Muscle layer of colon (tissue), 2 donors: ENCODE results near the gene AKAP13.
A peak's percentile ranks its signal among the peaks of the same experiment; 100 is the strongest.

Source experiments
- H3K27ac ChIP-seq: one replicate; pipeline ENCODE4 v1.7.0; 2013; ENCODE audit warnings: low read depth, mild to moderate bottlenecking, low read length, moderate library complexity
- H3K27me3 ChIP-seq, 2 donors: one replicate each; pipeline ENCODE4 v1.7.0; 2013; ENCODE audit warnings: low read length in 2 of 2, mild to moderate bottlenecking in 2 of 2; ENCODE audit not compliant: insufficient read depth in 2 of 2, control insufficient read depth in 1 of 2
- H3K36me3 ChIP-seq: one replicate; pipeline ENCODE4 v1.7.0; 2013; ENCODE audit warnings: mild to moderate bottlenecking, low read length; ENCODE audit not compliant: insufficient read depth
- H3K4me1 ChIP-seq: one replicate; pipeline ENCODE4 v1.7.0; 2013; ENCODE audit warnings: mild to moderate bottlenecking, low read length; ENCODE audit not compliant: insufficient read depth
- H3K4me3 ChIP-seq, 2 donors: one replicate each; pipeline ENCODE4 v1.7.0; 2013; ENCODE audit warnings: low read length in 2 of 2, low read depth in 1 of 2, mild to moderate bottlenecking in 1 of 2, moderate library complexity in 1 of 2
- H3K9ac ChIP-seq: one replicate; pipeline ENCODE4 v1.7.0; 2013; ENCODE audit warnings: low read length
- H3K9me3 ChIP-seq: one replicate; pipeline ENCODE4 v1.7.0; 2013; ENCODE audit warnings: mild to moderate bottlenecking, low read length
- donor health status: abdominal sarcoma.
- donor health status: Adenocarcinoma of cecum.

The AKAP13 gene

GRCh38 chr15:85716261-85716660 is 335.9 kb downstream of the AKAP13 start:
- Histone ChIP-seq H3K27me3 (no peaks in the 10 kb centered on the region), H3K36me3 (peaks cover 68% of the 10 kb centered on the region), H3K9ac (no peak overlapping the region), H3K4me3 (no peak overlapping the region), H3K9me3 (no peaks in the 10 kb centered on the region), H3K27ac (no peak overlapping the region), H3K4me1 (no peaks in the 10 kb centered on the region)

DNA sequence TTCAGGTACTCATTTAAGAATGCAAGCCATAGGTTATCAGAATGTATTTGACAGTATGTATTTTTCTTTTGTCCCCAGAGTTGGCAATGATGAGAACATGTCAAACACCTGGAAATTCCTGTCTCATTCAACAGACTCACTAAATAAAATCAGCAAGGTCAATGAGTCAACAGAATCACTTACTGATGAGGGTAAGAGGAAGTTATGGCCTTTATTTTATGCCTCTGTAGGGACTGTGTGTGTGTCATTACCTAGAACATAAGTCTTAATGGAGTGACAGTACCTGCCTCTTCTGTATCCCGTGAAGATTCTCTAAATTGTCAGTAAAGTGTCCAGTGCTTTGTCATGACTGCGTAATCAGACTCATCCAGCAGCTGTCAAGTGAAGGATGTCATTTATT is 336.8 kb downstream of the AKAP13 start:
- Histone ChIP-seq H3K27ac (no peak overlapping the region), H3K9ac (no peak overlapping the region), H3K4me1 (no peaks in the 10 kb centered on the region), H3K4me3 (no peak overlapping the region), H3K27me3 (no peaks in the 10 kb centered on the region), H3K9me3 (no peaks in the 10 kb centered on the region), H3K36me3 (peaks cover 68% of the 10 kb centered on the region)

DNA sequence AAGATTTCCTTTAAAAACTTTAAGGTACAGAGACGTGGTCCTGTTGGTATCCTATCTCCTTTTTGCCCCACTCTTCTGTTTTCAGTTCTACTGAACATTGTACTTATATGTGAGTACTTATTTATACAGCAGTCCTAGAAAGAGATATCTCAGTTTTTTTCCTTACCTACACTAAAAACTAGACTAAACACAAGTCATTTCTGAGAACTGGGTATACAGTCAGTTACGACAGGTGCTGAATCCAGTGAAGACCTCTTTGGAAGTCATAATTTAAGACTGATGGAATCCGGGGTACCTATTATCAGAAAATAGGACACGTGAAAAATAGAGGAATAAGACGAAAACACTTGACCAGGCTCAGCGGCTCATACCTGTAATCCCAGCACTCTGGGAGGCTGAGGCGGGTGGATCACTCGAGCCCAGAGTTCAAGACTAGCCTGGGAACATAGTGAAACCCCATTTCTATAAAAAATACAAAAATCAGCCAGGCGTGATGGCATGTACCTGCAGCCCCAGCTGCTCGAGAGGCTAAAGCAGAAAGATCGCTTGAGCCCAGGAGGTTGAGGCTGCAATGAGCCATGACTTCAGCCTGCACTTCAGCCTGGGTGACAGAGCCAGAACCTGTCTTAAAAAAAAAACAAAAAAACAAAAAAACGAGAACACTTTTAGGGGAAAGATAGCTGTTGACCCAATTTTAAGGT is 338.0 kb downstream of the AKAP13 start:
- H3K9ac ChIP-seq: no peak overlapping the region
- peaks cover 71% of the 10 kb centered on the region for H3K36me3 ChIP-seq
- no peak overlapping the region for H3K27ac ChIP-seq
- H3K9me3 ChIP-seq: no peaks in the 10 kb centered on the region
- H3K4me3 ChIP-seq: no peak overlapping the region
- H3K4me1 ChIP-seq: no peaks in the 10 kb centered on the region
- no peaks in the 10 kb centered on the region for H3K27me3 ChIP-seq

- H3K36me3 ChIP-seq: peaks cover 74% of the 10 kb centered on the region
- H3K4me3 ChIP-seq: no peak overlapping the region
- no peak overlapping the region for H3K27ac ChIP-seq
- H3K9ac ChIP-seq: no peak overlapping the region
- no peaks in the 10 kb centered on the region for H3K9me3 ChIP-seq
- H3K4me1 ChIP-seq: peaks cover 2% of the 10 kb centered on the region
- no peaks in the 10 kb centered on the region for H3K27me3 ChIP-seq
Measured at GRCh38 chr15:85718981-85719380, 338.6 kb downstream of the AKAP13 start.

DNA sequence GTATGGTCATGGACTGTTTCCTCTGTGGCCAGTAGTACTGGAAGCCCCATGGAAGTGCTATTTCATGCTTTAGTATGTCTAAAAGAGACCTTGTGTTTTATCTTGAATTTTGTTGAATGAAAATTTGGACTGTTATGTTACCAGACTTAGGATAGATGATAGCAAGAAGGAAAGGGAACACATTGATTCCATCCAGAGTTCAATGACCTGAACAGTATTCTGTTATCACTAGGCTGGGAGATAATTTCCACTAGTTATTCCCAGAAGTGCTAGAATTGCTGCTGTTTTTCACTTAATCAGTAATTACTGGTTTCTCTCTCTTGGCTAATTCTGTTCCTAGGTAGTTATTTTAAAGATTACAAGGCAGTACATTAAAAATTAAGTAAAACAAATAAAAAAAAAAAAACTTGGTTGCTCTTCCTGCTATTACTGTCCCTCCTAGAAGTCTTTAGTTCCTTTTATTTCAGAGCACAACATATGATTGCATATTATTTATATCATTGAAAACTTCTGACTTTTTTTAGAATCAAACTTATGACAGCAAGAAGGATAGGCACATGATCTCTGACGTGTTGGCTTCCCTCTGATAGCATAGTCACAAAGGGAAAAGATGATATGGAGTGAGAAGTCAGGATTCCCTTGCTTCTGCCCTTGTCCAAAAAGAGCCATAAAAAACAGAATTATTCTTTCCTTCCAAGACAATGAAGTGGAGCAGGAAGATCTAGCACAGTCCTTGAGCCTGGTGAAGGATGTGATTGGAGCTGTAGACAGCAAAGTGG is 342.2 kb downstream of the AKAP13 start:
- peaks cover 78% of the 10 kb centered on the region for H3K36me3 ChIP-seq
- no peaks in the 10 kb centered on the region for H3K27me3 ChIP-seq
- no peak overlapping the region for H3K27ac ChIP-seq

GRCh38 chr15:85723960-85724945 is 343.9 kb downstream of the AKAP13 start:
- Histone ChIP-seq H3K4me3 (no peak overlapping the region), H3K27ac (peak overlapping the region; percentile 33), H3K27me3 (no peaks in the 10 kb centered on the region), H3K36me3 (peaks cover 73% of the 10 kb centered on the region), H3K9me3 (no peaks in the 10 kb centered on the region), H3K4me1 (peaks cover 23% of the 10 kb centered on the region), H3K9ac (no peak overlapping the region)

More for the DNA sequence above, 342.2 kb downstream of the AKAP13 start:
- Histone ChIP-seq H3K9ac (no peak overlapping the region), H3K4me3 (no peak overlapping the region), H3K9me3 (no peaks in the 10 kb centered on the region), H3K4me1 (peaks cover 23% of the 10 kb centered on the region)

- H3K9me3 ChIP-seq: no peaks in the 10 kb centered on the region
- H3K36me3 ChIP-seq: peaks cover 72% of the 10 kb centered on the region
- no peaks in the 10 kb centered on the region for H3K27me3 ChIP-seq
- peak overlapping the region; percentile 33 for H3K27ac ChIP-seq
- no peak overlapping the region for H3K4me3 ChIP-seq
- H3K4me1 ChIP-seq: peaks cover 23% of the 10 kb centered on the region
- no peak overlapping the region for H3K9ac ChIP-seq
Measured at GRCh38 chr15:85725019-85725418, 344.6 kb downstream of the AKAP13 start.

DNA sequence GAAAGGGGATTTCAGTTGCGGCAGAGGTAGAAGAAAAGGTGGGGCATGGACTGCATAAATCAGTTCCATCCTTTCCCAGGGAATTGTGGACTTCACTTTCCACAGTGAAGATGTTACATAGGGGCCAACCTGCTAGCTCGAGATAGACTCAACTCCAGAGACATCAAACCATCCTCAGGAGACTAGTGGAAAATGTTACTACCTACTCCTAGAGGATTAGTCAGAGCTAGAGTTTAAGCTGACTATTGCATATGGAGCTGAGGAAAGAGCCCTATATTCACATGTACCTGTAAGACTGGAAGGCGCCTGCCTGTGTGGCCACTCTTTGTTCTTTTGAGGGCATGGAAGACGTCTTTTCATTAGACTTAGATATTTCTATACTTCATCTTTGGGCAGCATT is 345.2 kb downstream of the AKAP13 start:
- H3K36me3 ChIP-seq: peaks cover 70% of the 10 kb centered on the region
- no peaks in the 10 kb centered on the region for H3K9me3 ChIP-seq
- H3K4me3 ChIP-seq: no peak overlapping the region
- peaks cover 23% of the 10 kb centered on the region for H3K4me1 ChIP-seq
- no peak overlapping the region for H3K9ac ChIP-seq
- H3K27ac ChIP-seq: peak overlapping the region; percentile 27
- H3K27me3 ChIP-seq: no peaks in the 10 kb centered on the region

DNA sequence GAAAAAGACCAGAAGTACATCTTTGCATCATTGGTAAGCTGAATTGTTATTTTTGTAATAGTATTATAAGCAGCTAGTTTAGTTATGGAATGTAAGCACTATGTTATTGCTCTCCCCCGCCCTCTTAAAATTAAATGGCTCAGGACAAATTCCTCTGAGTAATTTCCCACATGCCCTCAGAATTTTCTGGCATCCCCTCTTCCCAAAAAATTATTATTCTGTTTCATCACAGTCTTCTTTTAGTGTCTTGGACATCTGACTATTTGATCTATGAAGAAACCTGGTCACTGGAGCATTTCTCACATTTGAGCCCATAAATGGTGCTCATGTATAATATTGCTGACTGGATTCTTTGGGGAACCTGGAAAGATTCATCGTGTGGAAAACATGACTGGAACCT is 346.1 kb downstream of the AKAP13 start:
- Histone ChIP-seq H3K36me3 (peaks cover 70% of the 10 kb centered on the region), H3K9ac (no peak overlapping the region), H3K9me3 (no peaks in the 10 kb centered on the region), H3K27ac (no peak overlapping the region), H3K4me1 (peaks cover 23% of the 10 kb centered on the region), H3K4me3 (no peak overlapping the region), H3K27me3 (no peaks in the 10 kb centered on the region)

- no peak overlapping the region for H3K27ac ChIP-seq
- no peak overlapping the region for H3K4me3 ChIP-seq
- no peak overlapping the region for H3K9ac ChIP-seq
- no peaks in the 10 kb centered on the region for H3K9me3 ChIP-seq
- no peaks in the 10 kb centered on the region for H3K27me3 ChIP-seq
- H3K36me3 ChIP-seq: peaks cover 70% of the 10 kb centered on the region
- peaks cover 23% of the 10 kb centered on the region for H3K4me1 ChIP-seq
Measured at GRCh38 chr15:85727068-85727467, 346.7 kb downstream of the AKAP13 start.
